BJ (cell line): ENCODE data around the gene EVX2. TPM values are rescaled to one million over a fixed set of nuclear protein-coding genes. Genes with fewer than 3 reads are reported as not detected.

ENCODE experiments used
- CTCF ChIA-PET: fragments of 350-600 bp; formaldehyde crosslinking; extraction: SDS; loops from one replicate; lab custom pipeline; 2021; ENCODE audit warnings: antibody characterized with exemption, inconsistent platforms; lab: Yijun Ruan, JAX
- POLR2A ChIA-PET: fragments of 300-600 bp; sonication (Branson Sonifier 250); formaldehyde crosslinking; extraction: SDS; loops from one replicate; lab custom pipeline; 2021; ENCODE audit warnings: antibody characterized with exemption; lab: Charles Lee
- DNase-seq: peaks from one replicate; pipeline ENCODE4 v3.0.0-alpha.2; 2011; ENCODE audit warnings: low read depth
- H3K27me3 ChIP-seq: 2 replicates; pipeline ENCODE4 v1.6.0; 2011; ENCODE audit warnings: low read length; ENCODE audit not compliant: control insufficient read depth, insufficient read depth
- H3K36me3 ChIP-seq: 2 replicates; pipeline ENCODE4 v1.5.1; 2011; ENCODE audit warnings: low read length; ENCODE audit not compliant: control insufficient read depth, insufficient read depth
- H3K4me3 ChIP-seq: 2 replicates; pipeline ENCODE4 v1.5.1; 2011; ENCODE audit warnings: low read depth, mild to moderate bottlenecking, control low read depth, low read length
- CTCF ChIP-seq: IDR thresholded peaks from 2 replicates; pipeline ENCODE4 v1.5.1; 2011; ENCODE audit warnings: low read depth, mild to moderate bottlenecking, control low read depth, inconsistent platforms, low read length, moderate library complexity; ENCODE audit not compliant: insufficient read depth
- polyA plus RNA-seq: library from polyadenylated mRNA; depleted of rRNA; stranded (reverse); fragments of >200 nt; gene quantifications from 2 replicates; pipeline ENCODE4 v1.2.3, GENCODE V29; 2011

The EVX2 gene
- polyA plus RNA-seq, 1 experiment: not detected

- ChIA-PET CTCF (interaction anchor here (0.6 to 1.0 kb wide), 4 partner anchors 12 to 525 kb away, joined by 3 to 4 read pairs (median 4); no protein-coding TSS in a partner anchor), POLR2A (no interaction called here)
- peaks cover 2% of the 10 kb centered on the region for H3K36me3 ChIP-seq
- 0 out of 2 replicates have a peak, but pooled peaks cover 1% of the 10 kb centered on the region for H3K27me3 ChIP-seq
- DNase-seq: no peak
- H3K4me3 ChIP-seq: no peak overlapping the region
- TF ChIP-seq CTCF: no peak
Measured at GRCh38 chr2:176114120-176114929, 30.6 kb upstream of the EVX2 start.

GRCh38 chr2:176112375-176113302, 28.9 kb upstream of the EVX2 start:
- peaks cover 2% of the 10 kb centered on the region for H3K36me3 ChIP-seq
- H3K27me3 ChIP-seq: no peaks in the 10 kb centered on the region
- no peak overlapping the region for H3K4me3 ChIP-seq
- ChIA-PET POLR2A (no interaction called here), CTCF (interaction anchor here (1.0 kb wide), 1 partner anchor 526 kb away, joined by 4 read pairs; no protein-coding TSS in a partner anchor)
- TF ChIP-seq CTCF: no peak
- DNase-seq: no peak

GRCh38 chr2:176111846-176112374, 28.1 kb upstream of the EVX2 start:
- Histone ChIP-seq H3K36me3 (peaks cover 2% of the 10 kb centered on the region), H3K4me3 (no peak overlapping the region), H3K27me3 (no peaks in the 10 kb centered on the region)
- CTCF ChIA-PET: no interaction called here
- POLR2A ChIA-PET: no interaction called here
- no peak for TF ChIP-seq CTCF
- DNase-seq: no peak

DNA sequence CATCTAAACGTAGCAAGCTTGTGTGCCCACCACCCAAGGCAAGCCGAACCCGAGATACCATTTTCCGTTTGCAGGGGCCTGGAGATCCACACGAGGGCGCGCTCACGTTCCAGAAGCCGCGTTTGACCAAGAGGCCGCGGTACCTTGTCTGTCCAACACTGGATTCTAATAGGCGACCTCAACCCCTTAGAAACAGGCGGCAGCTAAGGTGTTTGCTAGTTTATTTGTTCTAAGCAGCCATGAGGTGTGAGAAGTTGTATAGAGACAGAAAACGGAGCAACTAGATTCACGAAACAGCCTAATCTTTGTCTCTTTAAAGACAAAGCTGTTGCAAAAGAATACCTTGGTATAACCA, 27.5 kb upstream of the EVX2 start:
- no peak overlapping the region for H3K4me3 ChIP-seq
- ChIA-PET CTCF (interaction anchor here (1.6 to 1.9 kb wide), 3 partner anchors 9 to 543 kb away, joined by 4 to 7 read pairs (median 5); no protein-coding TSS in a partner anchor), POLR2A (no interaction called here)
- peaks cover 1% of the 10 kb centered on the region for H3K36me3 ChIP-seq
- DNase-seq: no peak
- peak; percentile 43; the same call in 1 of the 2 replicates for TF ChIP-seq CTCF
- peaks cover 2% of the 10 kb centered on the region; the same call in 1 of the 2 replicates for H3K27me3 ChIP-seq
